ENCODE measurements around the gene PRMT2. TPM values are rescaled to one million over a fixed set of nuclear protein-coding genes. Genes with fewer than 3 reads are reported as not detected.
A peak's percentile ranks its signal among the peaks of the same experiment; 100 is the strongest.

The PRMT2 gene
- polyA plus RNA-seq (ENCODE audit: insufficient read length in 3 of 3): 100 to 1,000 TPM; 128 to 134 (median 129) TPM

DNA sequence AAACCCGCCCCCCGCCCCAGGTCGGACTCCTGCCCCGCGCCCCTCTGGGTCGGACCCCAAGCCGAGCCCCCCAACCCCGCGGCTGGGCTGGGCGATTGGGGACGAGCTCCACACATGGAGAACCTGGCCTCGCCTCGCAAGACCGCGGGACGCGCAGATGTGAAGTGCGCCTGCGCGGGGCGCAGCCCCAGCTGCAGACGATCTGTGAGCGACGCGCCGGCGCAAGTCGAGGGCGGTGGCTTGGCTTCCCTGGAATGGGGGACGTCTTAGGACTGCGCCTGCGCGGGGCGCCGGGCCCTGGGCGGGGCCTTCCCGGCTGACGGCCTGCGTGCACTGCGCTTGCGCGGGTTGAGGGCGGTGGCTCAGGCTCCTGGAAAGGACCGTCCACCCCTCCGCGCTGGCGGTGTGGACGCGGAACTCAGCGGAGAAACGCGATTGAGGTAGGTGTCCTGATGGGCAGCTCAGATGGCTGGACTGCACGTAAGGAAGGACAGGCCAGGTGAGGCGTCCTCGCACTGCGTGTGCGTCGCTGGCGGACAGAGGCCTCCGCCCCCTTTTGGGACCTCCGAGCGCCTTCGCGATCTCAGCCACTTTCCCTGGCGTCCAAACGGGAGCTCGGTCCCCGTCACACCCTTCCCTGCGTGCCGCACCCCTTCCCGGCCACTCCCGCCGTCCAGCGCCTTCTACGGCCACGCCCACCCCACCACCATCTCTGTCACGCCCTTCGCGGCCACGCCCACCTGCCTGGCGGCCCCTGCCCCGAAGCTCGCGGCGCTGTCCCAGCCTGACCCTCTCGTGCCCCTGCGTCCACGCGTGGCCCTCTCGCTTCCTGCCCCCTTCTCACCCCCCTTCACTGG, at the start of gene PRMT2:
Gene PRMT2 (plus strand): TSS at position 351 of the 857 bp plus-strand sequence. CDS start 1,278 bp downstream, outside the sequence.
- DNase-seq (ENCODE audit: low read depth in 3 of 3, low spot score in 2 of 3): peak; percentile 93 to 94 (median 94)

- no peak for DNase-seq (ENCODE audit: low read depth in 3 of 3, low spot score in 2 of 3)
These were observed 41.2 kb upstream of the PRMT2 start for GRCh38 chr21:46594276-46594675.

DNA sequence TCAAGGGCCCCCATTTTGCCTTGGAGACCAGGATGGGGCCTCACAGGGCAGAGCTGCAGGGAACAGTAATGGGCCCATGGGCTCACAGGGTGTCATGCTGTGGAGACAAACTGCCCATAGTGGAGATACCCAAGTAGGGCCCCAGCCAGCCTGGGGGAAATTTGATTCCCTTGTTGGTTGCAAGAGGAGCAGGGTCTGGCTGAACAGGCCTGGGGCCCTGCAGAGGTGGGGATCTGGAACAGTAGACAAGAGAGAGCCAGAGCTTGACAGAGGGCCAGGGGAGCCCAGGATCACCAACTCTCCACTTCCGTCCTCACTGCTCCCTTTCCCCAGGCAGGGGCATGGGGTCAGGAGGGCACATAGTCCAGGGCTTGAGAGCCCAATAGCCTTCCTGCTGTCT, 39.3 kb upstream of the PRMT2 start:
- DNase-seq (ENCODE audit: low read depth in 3 of 3, low spot score in 2 of 3): no peak

- no peak for DNase-seq (ENCODE audit: low read depth in 3 of 3, low spot score in 2 of 3)
These were observed 38.4 kb upstream of the PRMT2 start for GRCh38 chr21:46597031-46597430.

- DNase-seq (ENCODE audit: low read depth in 3 of 3, low spot score in 2 of 3): no peak
These were observed 37.6 kb upstream of the PRMT2 start for GRCh38 chr21:46597896-46598343.

DNA sequence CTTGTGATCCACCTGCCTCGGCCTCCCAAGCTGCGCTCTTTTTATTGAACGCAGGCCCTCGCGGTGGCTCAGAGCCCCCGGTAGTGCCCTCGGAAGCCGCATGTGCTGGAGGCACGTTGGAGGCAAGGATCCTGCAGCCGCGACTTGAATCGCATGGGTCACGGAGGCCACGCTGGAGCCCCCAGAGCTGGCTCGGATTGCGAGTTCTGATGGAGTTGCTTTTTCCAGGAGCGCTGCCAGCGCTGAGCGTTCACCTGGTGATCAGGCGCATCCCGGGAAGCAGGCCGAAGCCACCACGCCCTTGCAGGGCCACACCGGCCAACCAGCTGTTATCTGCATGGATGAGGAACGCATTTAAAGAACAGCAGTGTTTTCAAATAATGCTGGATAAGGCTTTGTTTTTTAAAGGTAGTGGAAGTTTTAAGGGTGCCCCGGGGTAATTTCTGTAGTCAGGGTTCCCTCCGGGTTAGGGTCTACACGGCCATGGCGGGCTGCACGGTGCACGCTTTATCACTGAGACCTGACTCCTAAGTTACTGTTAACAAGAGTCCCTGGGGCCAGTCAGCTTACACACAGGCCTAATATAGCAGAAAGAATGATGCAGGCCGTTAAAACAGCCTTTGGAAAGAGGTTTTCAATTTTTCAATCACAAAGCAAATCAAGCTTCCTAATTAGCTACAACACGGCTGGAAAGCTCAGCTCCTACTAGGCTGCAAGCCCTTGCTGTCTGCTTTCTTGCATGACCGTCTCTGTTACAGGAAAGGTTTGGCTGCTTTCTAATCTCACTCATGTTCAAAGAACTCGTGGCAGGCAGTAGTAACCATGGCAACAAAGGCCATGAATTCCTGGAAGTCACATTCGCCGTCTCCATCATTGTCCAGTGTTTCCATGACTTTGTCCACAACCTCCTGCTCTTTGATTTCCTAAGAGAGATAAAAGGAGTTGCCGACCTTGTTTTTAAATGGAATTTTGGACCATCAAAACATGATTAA, 36.6 kb upstream of the PRMT2 start:
- peak; percentile 34 to 55 (median 43) for DNase-seq (ENCODE audit: low read depth in 3 of 3, low spot score in 2 of 3)

GRCh38 chr21:46600305-46600704, 35.2 kb upstream of the PRMT2 start:
- no peak for DNase-seq (ENCODE audit: low read depth in 3 of 3, low spot score in 2 of 3)

- no peak for DNase-seq (ENCODE audit: low read depth in 3 of 3, low spot score in 2 of 3)
These were observed 34.5 kb upstream of the PRMT2 start for GRCh38 chr21:46600978-46601377.

DNA sequence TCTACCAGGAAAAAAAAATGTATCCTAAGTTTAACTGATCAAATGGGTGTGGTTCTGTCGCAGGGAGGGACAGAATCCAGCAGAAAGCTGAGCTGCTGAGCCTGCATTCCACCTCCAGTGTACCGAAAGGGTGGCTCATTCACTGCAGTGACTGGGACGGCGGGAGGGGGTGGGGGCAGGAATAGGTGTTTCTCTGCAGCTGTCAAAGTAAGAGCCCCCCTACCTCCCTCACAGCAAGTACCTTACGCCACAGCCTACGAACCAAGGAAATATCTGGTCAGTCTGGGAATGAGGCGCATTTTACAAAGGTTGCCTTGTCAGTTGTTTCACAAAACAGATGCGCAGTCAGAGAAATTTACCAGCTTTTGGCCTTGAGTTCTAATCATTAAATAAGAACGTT, 32.2 kb upstream of the PRMT2 start:
- no peak for DNase-seq (ENCODE audit: low read depth in 3 of 3, low spot score in 2 of 3)

GRCh38 chr21:46604329-46604974, 31.0 kb upstream of the PRMT2 start:
- no peak for DNase-seq (ENCODE audit: low read depth in 3 of 3, low spot score in 2 of 3)

DNA sequence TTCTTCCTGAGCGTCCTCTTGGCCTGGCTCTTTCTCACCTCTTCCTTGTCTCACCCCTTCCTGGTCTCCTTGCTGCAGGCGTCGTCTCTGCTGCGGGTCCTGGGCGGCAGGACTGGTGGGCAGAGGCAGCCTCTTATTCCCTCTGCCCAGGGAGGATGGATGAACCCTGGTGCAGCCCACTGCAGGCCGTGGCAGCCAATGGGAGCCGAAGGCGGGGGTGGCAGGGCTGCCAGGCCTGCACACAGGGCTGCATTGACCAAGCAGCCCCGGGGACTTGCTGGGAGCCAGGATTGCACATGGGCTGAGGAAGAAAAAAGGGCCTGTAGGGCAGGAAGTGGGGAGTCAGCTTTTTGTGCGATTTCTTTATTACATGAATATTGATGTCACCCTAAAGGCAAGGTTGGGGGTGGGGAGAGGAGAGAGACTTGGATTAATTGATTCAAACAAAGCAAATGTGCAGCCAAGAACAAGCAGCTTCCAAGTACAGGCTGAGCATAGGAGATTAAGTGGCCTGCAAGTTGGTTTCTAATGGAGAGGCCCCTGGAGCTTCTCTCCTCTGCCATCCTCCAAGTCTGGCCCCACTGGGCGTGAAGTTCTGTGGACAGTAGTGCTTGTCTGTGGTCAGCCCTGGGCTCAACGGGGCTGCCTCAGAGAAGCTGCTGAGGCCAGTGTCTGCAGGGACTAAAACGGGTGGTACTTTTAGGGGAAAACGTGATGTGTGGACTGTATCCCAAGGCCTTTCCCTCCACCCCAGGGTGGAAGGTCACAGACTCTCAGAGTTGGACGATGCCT, 30.3 kb upstream of the PRMT2 start, which contains the start of gene S100B:
Gene S100B (minus strand): TSS at position 108 of the 792 bp plus-strand sequence. CDS start 2,667 bp downstream, outside the sequence.
- no peak for DNase-seq (ENCODE audit: low read depth in 3 of 3, low spot score in 2 of 3)

DNA sequence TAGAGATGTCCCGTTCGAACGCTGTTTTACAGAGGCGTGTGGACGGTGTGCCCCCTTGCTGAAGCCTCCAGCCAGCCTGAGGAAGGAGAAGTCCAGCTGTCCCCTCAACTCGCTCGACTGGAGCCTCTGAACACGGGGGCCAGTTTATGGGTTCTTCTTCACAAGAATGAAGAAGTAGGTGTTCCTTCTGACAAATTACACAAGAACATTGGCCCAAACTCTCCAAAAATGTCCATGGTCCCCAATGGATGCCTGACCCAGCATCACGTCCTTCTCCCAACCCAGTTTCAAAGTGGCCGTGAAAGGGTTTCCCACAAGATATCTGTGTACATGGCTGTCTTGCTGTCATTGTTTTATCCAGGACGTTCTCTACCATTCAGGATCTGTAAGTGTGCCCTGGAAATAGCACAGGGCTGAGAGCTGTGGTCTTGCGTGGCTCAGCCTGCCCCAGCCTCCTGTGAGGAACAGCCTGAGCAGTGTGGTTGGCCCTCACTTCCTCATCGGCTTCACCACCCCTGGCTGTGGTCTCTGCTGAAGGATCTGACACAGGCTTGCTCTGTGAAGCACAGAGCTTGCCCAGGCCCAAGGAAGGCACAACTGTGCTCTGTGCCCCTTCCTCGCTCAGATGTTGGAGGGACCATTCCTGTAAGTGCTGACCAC, 29.6 kb upstream of the PRMT2 start:
- DNase-seq (ENCODE audit: low read depth in 3 of 3, low spot score in 2 of 3): no peak

DNA sequence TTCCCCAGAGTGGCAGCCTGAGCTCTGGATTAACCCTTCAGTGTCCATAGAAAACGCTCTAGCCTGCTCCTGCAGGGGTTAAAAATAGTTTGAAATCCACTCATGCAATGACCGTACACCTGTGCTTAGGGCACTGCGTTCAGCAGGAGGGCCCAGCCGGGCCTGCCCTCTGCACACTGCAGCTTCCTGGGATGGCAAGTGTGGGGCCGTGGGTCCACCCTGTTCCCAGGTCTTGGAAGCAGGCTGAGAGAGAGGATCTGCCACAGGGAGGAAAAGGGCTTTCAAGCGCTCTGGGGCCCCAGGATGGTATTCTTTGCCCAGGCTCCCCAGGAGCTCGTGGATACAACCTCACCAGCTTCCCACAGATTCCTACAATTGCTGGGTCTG, 29.1 kb upstream of the PRMT2 start:
- no peak for DNase-seq (ENCODE audit: low read depth in 3 of 3, low spot score in 2 of 3)

DNA sequence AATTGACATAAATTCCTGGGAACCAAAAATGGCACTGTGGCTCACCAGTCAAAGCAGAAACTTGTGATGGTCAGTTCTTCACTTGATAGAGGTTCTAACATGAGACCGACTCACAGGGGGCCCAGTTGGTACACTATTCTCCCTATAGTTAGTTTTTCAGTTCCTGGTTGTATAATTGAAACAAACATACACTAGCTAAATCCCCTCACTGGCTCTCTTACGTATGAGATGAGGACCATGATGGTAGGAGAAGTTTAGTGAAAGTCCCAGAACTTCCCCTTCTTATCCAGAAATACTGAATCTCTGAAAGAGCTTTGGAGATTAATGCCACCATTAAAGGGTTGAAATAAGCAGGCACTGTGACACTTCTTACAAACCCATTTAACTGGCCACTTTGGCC, 27.8 kb upstream of the PRMT2 start:
- DNase-seq (ENCODE audit: low read depth in 3 of 3, low spot score in 2 of 3): no peak

DNA sequence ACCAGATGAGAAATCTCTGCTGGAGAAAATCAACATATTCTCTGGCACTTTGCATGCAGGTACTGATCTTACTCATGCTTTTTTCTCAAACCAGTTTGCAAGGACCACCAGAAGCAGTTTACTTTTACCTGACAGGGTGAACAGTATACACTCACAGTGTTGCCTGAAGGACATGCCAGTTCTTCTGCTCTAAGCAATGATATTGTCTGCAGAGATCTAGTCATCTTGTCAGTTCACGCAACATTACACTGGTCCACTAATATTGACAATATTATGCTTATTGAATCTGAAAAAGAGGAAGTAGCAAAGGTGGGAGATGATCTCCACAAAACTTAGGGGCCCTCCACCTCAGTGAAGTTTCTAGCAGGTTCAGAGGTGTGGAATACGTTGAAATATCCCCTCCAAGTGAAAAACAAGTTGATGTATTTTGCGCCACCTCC, 26.8 kb upstream of the PRMT2 start:
- no peak for DNase-seq (ENCODE audit: low read depth in 3 of 3, low spot score in 2 of 3)

DNA sequence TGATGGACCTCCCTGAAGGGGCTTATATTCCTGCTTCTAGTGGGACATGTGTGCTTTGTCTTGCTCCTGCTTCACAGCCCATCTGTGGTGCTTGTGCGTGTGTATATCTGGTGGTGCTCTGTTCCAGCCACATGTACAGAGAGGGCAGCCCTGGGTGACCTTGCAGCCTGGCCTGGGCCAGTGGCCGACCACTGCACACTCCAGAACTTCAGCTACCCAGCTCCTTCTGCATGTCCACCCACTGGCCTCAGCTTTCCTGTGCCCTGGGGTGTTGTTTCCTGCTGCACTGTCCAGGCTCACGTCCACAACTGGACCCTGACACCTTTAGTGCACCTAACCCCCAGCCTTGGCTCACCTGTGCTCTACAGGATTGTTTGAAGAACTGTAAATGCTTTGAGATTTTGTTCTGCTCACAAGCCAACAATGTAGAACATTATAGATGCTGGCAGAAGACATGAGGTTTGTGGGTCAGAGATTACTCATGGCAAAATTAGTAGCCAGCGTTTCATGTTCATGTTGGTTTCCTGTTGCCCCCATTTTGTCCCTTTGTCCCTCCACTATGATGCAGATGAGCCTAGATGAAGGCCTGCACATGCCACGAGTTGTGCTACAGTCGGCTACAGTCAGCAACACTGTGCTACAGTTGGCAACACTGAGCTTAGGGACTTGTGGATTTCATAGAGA, 25.3 kb upstream of the PRMT2 start:
- DNase-seq (ENCODE audit: low read depth in 3 of 3, low spot score in 2 of 3): no peak

DNA sequence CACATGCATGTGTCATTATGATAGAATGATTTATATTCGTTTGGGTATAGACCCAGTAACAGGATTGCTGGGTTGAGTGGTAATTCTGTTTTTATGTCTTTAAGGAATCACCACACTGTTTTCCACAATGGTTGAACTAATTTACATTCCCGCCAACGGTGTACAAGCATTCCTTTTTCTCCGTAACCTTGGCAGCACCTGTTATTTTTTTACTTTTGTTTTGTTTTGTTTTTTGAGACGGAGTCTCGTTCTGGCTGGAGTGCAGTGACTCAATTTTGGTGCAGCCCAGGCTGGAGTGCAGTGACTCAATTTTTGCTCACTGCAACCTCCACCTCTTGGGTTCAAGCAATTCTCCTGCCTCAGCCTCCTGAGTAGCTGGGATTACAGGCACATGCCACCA, 22.1 kb upstream of the PRMT2 start:
- no peak for DNase-seq (ENCODE audit: low read depth in 3 of 3, low spot score in 2 of 3)

- no peak for DNase-seq (ENCODE audit: low read depth in 3 of 3, low spot score in 2 of 3)
These were observed 19.4 kb upstream of the PRMT2 start for GRCh38 chr21:46616050-46616449.

- no peak for DNase-seq (ENCODE audit: low read depth in 3 of 3, low spot score in 2 of 3)
These were observed 18.8 kb upstream of the PRMT2 start for GRCh38 chr21:46616656-46617055.

Data from right renal cortex interstitium (tissue), 3 donors.